Central memory CD4-positive, alpha-beta T cell (primary cell): Measurements from ENCODE around the gene C5AR2.
"Not testable (repeated sequence)": the region's sequence is repeated elsewhere in the genome, so short reads cannot be mapped to it uniquely, and the experiment has no call there.

Experiments used
- DNase-seq: peaks from one replicate; pipeline ENCODE4 v3.0.0; 2022

The C5AR2 gene

GRCh38 chr19:47388721-47389120, 56.7 kb downstream of the C5AR2 start:
- DNase-seq = not testable (repeated sequence)

- DNase-seq = no peak
Observed at GRCh38 chr19:47389150-47389556, 57.2 kb downstream of the C5AR2 start.

GRCh38 chr19:47390533-47391488, 58.8 kb downstream of the C5AR2 start:
- no peak for DNase-seq

- peak; percentile 66 for DNase-seq
Observed at GRCh38 chr19:47391510-47392223, 59.7 kb downstream of the C5AR2 start.
